HG03039 (cell line): Measurements from ENCODE around the gene ADIPOR2.

Experiments used
- ATAC-seq: cut with Tn5 transposase; IDR thresholded peaks from one replicate; pipeline ENCODE4 v1.9.1; 2021; ENCODE audit warnings: mild to moderate bottlenecking, moderate library complexity; ENCODE audit not compliant: unreplicated experiment

ADIPOR2 gene, protein sequence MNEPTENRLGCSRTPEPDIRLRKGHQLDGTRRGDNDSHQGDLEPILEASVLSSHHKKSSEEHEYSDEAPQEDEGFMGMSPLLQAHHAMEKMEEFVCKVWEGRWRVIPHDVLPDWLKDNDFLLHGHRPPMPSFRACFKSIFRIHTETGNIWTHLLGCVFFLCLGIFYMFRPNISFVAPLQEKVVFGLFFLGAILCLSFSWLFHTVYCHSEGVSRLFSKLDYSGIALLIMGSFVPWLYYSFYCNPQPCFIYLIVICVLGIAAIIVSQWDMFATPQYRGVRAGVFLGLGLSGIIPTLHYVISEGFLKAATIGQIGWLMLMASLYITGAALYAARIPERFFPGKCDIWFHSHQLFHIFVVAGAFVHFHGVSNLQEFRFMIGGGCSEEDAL

DNA sequence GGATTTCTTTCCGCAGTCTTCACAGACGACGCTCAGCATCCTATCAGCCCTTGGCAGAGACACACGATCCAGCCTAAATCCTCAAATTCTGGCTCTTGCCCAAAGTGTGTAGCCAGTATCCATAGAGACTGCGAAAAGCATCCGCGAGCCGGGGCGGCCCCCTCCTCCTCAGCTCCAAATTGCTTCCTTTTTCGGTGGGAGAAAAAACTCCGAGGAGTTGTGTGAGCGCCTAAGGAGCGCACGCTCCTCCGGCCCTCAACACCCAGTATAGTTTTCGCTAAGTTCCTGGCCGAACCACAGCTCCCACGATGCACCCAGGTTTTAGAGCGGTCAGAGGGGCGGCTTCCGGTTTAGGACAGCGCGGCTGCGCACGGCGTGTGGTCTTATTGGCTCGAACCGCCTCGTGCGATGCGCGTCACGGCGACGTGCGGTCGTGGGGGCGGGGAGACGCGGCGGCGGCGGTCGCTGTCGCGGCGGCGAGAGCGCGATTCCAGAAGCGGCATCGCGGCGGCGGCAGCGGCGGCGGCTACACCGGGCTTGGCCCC lies at the start of gene ADIPOR2:
ADIPOR2 (plus strand) TSS at position 493 of the 545 bp plus-strand sequence. CDS start 63,274 bp downstream, outside the sequence.
- ATAC-seq: peak; percentile 90

DNA sequence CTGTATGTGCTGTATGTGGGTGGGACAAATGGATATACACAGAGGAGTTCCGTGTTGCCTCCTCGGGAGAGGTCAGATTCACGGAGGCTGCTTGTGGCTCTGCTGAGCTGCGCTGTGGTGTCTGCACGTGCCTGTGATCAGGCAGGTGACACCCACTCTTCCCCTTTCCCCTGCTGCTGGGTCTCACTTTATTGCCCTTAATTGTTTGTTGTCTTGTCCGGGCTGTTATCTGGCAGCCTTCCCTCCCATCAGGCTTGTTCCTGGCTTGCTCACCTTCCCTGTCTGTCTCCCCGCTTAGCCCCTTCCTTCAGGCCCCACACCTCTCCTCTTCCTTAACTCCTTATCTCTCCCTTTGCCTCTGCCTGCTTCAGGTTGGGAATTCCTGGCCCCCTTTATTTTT lies 48.4 kb upstream of the ADIPOR2 start:
- ATAC-seq: no peak

DNA sequence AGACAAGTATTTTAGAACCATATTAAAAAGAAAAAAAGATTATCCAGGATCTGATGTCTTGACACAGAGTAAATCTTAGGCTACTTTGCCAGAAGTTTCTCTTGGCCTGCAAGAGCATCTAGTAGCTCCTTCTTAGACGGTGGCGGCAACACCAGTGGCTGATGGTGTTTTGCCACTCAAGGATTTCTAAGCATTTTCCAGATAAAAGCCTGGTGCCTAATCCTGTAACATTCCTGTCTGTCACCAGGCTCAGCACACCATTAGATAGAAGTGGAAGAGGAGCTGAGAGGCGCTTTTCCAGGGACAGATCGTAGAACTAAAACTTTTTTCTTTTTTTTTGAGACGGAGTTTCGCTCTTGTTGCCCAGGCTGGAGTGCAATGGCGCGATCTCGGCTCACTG lies 47.8 kb upstream of the ADIPOR2 start:
- no peak for ATAC-seq

DNA sequence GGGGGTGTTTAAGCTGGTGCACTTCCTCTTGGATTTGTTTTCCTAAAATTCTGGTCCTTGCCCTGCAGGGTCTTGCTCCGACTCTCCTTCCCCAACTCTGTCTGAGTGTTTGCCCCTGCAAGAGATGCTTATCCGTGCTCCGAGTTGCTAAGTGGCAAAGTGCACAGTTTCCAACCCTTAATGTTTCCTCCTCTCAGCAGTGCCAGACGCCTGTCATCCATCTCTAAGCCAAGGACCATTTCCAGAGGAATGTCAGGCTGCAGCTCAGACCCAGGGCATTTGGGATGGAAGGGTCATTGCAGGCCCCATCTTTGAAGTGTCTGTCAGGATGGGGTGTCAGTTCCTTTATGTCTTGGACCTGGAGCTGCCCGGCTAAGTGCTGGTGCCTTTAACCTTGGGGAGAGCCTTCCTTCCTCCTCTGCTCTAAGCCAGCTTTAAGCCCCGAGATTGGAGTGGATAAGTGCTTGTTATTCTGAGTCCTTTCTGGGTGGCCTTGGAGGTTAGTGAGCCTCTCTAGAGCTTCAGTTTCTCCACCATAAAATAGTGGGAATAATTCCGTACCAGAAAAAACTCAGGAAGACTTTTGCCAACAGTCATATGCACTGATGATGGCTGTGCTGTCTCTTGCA lies 46.9 kb upstream of the ADIPOR2 start:
- ATAC-seq: no peak

DNA sequence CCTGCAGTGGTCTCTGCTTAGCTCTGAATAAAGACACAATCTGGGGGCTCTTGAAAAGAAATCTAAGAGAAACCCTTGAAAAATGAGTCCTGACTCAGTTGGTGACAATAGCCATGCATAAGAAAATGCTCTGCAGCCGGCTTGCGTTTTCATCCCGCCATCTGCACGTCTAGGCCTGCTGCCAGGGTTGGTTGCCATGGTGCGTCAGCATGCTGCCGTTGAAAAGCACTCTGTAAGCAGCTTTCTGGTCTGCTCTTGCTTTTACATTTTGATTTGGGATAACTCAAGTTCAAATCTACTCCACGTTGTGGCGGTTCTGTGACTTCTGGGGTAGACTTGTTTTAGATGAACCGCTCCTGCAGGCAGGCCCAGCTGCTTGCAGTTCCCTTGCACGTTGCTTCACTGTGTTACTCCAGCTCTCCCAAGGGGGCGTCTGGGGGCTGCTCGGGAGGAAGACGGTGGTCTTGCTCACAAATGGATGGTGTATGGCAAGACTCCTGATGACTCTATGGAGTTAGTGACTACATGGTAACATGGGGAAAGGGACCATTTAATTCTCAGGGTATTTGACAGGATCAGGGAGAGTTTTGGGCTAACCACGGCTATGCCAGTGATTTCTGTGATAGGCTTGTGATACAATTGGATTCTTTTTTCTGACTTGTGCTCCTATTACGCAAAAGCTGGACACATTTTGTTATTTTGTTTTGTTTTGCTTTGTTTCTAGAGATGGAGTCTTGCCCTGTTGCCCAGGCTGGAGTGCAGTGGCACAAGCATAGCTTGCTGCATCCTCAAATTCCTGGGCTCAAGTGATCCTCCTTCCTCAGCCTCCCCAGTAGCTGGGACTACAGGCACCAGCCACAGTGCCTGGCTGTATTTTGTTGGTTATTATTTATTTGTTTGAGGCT lies 46.1 kb upstream of the ADIPOR2 start:
- ATAC-seq: no peak

DNA sequence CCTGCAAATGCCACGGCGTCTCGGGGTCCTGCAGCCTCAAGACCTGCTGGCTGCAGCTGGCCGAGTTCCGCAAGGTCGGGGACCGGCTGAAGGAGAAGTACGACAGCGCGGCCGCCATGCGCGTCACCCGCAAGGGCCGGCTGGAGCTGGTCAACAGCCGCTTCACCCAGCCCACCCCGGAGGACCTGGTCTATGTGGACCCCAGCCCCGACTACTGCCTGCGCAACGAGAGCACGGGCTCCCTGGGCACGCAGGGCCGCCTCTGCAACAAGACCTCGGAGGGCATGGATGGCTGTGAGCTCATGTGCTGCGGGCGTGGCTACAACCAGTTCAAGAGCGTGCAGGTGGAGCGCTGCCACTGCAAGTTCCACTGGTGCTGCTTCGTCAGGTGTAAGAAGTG lies 45.1 kb upstream of the ADIPOR2 start:
- ATAC-seq: no peak

DNA sequence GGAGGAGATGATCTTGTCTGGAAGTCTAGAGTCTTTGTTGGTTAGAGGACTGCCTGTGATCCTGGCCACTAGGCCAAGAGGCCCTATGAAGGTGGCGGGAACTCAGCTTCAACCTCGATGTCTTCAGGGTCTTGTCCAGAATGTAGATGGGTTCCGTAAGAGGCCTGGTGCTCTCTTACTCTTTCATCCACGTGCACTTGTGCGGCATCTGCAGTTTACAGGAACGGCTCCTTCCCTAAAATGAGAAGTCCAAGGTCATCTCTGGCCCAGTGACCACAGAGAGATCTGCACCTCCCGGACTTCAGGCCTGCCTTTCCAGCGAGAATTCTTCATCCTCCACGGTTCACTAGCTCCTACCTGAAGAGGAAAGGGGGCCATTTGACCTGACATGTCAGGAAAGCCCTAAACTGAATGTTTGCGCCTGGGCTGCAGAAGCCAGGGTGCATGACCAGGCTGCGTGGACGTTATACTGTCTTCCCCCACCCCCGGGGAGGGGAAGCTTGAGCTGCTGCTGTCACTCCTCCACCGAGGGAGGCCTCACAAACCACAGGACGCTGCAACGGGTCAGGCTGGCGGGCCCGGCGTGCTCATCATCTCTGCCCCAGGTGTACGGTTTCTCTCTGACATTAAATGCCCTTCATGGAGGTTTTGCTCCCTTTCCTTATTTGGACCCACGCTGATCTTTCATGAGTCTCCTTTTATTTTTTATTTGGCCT lies 44.1 kb upstream of the ADIPOR2 start:
- no peak for ATAC-seq

DNA sequence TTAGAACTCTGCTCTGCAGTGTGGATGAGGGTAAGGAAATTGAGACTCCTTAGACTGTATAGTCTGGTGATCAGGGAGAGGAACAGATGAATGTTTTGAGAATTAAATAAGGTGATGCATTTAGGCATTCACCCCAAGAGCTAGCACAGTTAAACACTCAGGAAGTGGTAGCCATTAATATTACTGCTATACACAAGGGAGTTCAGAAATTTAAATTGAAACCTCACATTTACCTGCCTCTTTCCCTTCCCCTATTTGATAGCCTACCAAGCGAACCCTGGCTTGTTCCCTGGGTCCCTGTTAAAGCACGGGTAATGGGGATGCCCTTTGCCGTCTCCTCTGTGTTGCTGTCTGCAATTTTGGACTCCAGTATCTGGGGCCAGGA lies 43.6 kb upstream of the ADIPOR2 start:
- no peak for ATAC-seq

DNA sequence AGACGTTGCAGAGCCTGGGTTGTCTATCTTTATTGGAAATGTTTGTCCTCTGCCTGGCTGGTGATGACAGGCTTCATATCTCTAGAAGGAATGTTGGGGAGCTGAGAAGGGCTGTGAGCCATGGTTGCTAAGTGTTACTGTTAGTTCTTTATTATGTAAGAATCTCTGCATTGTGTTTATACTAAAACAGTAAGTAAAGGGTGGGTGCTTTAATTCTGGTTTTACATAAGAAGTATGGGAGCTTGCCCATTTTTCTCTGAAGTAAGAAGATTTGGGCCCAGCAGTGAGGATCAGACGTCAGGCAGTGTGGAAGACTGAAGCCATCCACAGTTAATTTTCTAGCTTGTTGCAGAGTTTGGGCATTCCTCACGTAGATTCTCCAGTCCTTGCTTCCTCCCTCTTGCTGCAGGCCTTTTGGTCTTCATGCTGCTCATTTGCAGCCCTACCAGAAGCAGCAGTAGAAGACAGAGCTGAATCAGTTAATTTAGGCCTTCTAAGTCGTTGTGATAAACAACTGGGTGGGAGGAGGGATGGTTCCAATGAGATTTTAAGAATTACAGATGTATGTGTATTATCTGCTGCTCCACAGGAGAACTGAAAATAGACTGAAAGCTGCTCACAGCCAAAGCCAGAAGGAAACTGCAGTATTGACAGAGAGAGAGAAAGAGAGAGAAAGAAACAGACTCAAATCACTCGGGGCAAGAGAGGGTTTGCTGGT lies 40.5 kb upstream of the ADIPOR2 start:
- ATAC-seq: no peak

DNA sequence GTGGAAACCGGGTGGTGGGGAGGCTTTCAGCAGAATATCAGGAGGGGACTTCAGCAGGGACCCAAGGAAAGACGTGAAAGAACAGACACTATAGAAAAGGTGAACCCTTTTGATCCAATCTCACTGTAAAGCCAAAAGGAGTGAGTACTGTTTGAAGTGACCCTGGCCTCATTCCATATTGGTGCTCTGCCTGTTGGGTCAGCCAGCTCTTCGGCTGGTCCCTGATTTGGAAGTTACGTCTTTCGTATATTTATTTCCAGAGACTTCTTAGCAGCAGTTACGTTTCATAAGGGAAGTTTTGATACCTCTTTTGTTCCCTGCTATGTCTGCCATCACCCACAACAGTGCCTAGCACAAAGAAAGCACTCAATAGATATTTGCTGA lies 39.9 kb upstream of the ADIPOR2 start:
- no peak for ATAC-seq

DNA sequence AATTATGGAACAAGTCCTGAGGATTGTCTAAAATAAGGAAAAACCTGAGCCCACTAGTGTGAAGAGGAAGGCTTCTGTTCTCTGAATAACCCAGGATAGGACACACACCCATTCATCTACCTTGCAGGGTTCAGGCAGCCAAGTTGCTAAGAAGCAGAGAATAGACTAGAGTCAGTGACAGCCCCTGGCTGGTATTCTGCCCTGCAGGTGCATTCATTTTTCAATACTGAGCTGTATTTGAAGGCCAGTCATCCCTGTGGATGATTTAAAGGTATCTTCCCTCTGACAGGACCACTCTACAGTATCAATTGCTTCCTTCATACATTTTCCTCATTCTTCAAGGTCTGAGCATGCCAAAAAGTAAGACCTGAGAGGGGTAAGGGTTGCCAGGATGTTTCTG lies 38.9 kb upstream of the ADIPOR2 start:
- ATAC-seq: no peak

DNA sequence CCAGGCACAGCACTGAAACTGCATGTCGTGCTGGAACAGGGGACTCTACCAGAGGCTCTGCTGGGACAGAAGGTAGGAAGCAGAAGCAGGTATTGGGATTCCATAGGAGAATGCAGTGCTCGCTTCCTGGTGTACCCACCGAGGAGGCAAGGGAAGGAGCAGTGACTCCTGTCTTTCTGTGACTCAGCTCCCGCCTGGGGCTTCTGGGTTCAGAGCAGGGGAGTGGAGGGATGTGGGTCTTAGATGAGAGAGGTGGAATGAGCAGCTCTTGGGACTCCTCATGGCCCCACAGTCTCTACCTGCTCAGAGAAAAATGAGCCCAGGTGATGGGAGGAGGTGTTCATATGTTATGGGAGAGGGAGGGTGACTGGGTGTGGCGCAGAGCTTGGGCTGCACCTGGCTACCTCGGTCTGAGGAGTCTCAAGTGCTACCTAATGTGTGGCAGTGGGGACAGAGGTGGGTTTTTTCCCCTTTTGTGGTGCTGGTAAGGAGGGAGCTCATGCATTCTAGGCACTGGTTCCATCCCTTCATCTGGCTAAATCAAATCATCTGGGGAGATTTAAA lies 35.6 kb upstream of the ADIPOR2 start:
- no peak for ATAC-seq

DNA sequence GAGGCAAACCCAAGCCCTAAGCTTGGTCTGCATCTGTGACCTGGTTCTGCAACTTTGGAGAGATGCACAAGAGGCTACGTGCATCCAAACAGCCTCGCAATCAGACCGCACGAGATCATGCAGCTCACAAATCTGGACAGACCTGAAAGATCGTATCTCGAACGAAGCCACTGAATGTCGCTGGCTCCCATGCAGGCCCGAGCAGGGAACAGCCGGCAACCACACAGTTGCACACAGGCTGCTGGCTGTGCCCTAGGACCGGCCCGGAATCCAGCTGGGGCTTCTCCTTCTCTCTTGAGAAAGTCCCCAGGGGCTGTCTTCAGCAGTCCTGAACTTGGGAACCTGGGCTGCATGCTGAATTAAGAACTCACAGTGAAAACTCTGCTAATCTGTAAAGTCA lies 34.0 kb upstream of the ADIPOR2 start:
- ATAC-seq: no peak

DNA sequence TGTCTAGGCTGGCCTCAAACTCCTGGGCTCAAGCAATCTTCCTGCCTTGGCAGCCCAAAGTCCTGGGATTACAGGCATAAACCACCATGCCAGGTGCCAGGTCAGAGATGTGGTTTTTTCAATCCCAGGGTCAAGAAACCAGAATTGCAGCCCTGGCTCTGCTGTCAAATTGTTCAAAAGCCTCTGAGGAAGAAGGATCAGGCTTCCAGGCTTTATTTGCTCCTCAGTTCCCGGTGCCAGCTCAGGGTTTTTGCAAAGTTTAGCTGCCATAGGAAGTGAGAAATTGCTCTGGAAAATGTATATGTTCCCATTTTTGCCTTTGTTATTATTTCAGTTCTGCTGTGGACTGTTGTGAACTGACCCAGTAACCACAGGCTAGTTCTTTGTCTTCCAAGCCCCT lies 33.2 kb upstream of the ADIPOR2 start:
- no peak for ATAC-seq

DNA sequence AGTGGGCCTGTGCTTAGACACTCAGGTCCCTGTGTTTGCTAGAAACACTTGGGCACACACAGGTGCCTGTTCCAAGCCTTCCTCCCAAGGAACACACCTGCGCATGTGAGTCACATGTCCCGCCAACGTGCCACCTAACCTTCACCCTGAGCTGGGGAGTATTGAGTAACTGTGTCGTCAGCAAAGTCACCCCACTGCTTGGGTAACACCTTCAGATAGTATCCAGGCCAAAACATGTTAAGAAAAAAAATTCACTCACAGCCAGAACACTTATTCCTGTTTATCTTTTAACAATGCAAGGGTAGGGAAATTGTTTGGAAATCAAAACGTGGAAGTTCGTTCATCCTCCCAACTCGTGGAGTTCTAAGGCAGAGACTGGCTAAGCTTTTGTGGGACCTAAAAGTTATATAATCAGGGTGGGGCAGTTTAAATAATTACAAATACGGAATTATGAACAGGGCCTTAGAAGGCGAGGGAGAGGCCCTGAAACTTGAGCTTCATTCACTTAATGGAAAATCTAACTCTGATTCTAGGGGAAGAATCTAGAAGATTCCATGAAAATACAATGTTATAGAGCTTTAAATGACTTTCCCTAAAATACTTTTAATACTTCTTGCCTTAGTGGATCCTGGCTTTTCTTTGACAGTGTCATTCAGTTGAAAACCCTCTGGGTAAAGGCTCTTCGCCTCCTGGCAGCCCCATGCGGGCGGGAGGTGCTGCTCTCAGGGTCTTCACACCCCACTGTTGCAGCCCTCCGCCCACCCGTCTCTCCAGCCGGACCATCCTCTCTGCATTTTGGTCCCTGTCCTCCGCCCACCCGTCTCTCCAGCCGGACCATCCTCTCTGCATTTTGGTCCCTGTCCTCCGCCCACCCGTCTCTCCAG lies 30.3 kb upstream of the ADIPOR2 start:
- ATAC-seq: no peak

DNA sequence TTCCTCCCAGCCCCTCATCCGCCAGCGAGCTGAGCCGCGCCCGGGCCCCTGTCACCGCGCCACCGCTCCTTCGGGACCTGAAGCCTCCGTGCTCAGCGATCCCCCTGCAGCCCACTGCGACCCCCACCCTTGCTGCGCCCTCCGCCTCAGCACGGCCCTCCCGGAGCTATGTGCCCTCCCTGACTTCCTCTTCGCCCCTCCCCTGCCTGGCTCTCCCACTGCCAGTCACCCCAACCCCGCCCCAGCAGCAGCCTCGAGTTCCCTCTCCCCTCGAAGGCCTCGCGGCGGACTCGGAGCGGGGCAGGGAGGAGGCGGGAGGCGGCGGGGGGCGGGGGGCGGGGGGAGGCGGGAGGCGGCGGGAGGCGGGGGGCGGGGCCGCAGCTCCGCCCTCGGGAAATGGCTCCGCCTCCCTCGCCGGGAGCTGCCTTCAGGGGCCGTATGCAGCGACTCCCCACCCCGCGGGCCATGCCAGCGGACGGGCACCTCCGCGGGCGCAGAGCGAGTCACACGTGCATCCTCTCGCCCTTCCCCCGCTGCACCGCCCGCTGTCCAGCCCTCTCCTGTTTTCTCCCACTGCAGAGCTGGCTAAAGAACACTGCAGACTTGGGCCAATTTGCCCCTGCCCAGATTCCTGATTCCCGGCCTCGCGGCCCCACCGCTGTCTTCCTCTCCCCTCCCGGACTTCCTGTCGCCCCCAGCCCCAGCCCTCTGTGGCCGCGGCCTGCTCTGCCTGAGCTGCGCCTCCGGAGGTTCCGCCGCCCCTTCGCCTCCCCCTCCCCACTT lies 29.1 kb upstream of the ADIPOR2 start:
- ATAC-seq: no peak

DNA sequence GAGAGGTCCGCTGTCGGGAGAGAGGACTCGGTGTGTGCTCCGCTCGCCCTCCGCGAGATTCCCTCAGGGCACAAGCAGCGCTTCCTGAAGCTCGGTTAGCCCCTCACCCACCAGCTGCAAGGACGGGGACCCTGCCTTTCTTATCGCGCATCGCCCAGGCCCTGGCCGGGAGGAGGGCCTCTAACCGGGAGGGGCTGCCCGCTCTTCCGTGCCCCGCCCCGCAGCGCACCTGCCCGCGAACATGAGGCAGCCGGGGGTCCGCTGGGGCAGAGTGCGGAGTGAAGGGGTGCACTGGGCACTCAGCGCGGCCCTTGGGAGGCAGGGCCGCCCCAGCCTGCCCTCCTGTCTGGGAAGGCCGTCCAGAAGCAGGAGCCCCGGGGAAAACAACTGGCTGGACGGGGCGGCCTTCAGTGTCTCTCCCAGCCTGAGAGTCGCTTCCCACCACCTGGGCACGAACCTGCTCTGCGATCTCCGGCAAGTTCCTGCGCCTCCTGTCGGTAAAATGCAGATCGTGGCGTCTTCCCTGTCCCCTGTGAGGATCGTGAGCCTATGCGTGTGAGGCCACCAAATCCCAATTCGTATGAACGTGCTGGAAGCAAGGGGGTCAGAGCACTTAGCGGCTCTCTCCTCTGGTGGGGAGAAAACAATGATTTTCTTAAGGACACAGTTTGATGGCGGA lies 28.0 kb upstream of the ADIPOR2 start:
- no peak for ATAC-seq
